ENCODE results near the gene LDHD. TPM values are rescaled to one million over a fixed set of nuclear protein-coding genes. Genes with fewer than 3 reads are reported as not detected.

The LDHD gene
- polyA plus RNA-seq, 2 of the 4 experiments (the other 2 are of a cell fraction): 0.79 to 1.1 TPM

DNA sequence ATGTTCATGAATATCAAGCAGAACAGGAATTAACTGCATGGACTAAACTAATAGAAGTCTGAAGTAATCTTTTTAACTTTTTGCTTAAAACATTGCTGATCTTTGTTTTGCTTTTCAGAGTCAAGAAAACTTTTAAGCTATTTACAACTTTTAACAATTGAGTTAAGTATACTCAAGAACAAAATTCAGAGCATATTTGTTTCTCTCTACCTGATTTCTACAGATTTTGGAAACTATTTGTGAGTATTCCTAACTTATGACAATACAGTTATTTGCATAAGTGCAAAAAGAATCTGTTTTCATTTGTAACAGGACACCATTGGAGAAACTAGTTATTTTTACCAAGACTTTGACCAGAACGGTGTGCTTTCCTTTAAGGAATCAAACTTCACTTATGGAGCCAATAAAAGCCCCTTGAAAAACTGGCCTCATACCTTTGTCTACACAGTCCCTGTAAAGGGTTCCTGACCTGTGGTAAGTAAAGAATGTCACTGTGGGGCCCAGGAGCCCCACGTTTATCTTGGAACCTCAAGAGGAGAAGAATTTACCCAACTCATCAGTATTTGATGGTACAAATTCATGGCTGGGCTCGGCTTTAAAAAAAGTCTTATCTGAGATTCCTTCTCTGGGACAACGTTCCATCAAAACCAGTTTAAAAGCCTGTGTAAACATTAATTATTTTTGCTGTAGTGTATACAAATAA, 11.3 kb upstream of the LDHD start:
- H3K4me2 ChIP-seq: no peak overlapping the region
- no peaks in the 10 kb centered on the region for H3K9me3 ChIP-seq
- H3K4me3 ChIP-seq: no peak overlapping the region
- TF ChIP-seq, protein P1, sequence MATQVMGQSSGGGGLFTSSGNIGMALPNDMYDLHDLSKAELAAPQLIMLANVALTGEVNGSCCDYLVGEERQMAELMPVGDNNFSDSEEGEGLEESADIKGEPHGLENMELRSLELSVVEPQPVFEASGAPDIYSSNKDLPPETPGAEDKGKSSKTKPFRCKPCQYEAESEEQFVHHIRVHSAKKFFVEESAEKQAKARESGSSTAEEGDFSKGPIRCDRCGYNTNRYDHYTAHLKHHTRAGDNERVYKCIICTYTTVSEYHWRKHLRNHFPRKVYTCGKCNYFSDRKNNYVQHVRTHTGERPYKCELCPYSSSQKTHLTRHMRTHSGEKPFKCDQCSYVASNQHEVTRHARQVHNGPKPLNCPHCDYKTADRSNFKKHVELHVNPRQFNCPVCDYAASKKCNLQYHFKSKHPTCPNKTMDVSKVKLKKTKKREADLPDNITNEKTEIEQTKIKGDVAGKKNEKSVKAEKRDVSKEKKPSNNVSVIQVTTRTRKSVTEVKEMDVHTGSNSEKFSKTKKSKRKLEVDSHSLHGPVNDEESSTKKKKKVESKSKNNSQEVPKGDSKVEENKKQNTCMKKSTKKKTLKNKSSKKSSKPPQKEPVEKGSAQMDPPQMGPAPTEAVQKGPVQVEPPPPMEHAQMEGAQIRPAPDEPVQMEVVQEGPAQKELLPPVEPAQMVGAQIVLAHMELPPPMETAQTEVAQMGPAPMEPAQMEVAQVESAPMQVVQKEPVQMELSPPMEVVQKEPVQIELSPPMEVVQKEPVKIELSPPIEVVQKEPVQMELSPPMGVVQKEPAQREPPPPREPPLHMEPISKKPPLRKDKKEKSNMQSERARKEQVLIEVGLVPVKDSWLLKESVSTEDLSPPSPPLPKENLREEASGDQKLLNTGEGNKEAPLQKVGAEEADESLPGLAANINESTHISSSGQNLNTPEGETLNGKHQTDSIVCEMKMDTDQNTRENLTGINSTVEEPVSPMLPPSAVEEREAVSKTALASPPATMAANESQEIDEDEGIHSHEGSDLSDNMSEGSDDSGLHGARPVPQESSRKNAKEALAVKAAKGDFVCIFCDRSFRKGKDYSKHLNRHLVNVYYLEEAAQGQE (IDR thresholded peaks at IDR 0.05): no peak
- no peak for TF ChIP-seq EHF (CRISPR knock-in tag; IDR thresholded peaks at IDR 0.05)
- TF ChIP-seq TFCP2L1 (CRISPR knock-in tag; IDR thresholded peaks at IDR 0.05): no peak
- TF ChIP-seq KDM1A (IDR thresholded peaks at IDR 0.05; ENCODE audit: low read depth): no peak
- TF ChIP-seq ESRRA (IDR thresholded peaks at IDR 0.05; ENCODE audit: borderline replicate concordance, low read length): no peak
- no peak for TF ChIP-seq CHD4 (IDR thresholded peaks at IDR 0.05; ENCODE audit: borderline replicate concordance)
- no peak for TF ChIP-seq FOXS1 (CRISPR knock-in tag; IDR thresholded peaks at IDR 0.05)
- no peak for TF ChIP-seq EP300 (IDR thresholded peaks at IDR 0.05)
- TF ChIP-seq, protein P2, sequence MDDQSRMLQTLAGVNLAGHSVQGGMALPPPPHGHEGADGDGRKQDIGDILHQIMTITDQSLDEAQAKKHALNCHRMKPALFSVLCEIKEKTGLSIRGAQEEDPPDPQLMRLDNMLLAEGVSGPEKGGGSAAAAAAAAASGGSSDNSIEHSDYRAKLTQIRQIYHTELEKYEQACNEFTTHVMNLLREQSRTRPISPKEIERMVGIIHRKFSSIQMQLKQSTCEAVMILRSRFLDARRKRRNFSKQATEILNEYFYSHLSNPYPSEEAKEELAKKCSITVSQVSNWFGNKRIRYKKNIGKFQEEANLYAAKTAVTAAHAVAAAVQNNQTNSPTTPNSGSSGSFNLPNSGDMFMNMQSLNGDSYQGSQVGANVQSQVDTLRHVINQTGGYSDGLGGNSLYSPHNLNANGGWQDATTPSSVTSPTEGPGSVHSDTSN (IDR thresholded peaks at IDR 0.05): no peak
- TF ChIP-seq, protein P3, sequence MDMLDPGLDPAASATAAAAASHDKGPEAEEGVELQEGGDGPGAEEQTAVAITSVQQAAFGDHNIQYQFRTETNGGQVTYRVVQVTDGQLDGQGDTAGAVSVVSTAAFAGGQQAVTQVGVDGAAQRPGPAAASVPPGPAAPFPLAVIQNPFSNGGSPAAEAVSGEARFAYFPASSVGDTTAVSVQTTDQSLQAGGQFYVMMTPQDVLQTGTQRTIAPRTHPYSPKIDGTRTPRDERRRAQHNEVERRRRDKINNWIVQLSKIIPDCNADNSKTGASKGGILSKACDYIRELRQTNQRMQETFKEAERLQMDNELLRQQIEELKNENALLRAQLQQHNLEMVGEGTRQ (IDR thresholded peaks at IDR 0.05): no peak
- TF ChIP-seq EHMT2 (IDR thresholded peaks at IDR 0.05; ENCODE audit: low read depth): no peak
- TF ChIP-seq MAFK (IDR thresholded peaks at IDR 0.05; ENCODE audit: partially characterized antibody): no peak
- TF ChIP-seq, protein P4, sequence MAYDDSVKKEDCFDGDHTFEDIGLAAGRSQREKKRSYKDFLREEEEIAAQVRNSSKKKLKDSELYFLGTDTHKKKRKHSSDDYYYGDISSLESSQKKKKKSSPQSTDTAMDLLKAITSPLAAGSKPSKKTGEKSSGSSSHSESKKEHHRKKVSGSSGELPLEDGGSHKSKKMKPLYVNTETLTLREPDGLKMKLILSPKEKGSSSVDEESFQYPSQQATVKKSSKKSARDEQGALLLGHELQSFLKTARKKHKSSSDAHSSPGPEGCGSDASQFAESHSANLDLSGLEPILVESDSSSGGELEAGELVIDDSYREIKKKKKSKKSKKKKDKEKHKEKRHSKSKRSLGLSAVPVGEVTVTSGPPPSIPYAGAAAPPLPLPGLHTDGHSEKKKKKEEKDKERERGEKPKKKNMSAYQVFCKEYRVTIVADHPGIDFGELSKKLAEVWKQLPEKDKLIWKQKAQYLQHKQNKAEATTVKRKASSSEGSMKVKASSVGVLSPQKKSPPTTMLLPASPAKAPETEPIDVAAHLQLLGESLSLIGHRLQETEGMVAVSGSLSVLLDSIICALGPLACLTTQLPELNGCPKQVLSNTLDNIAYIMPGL (CRISPR knock-in tag; IDR thresholded peaks at IDR 0.05; ENCODE audit: borderline replicate concordance): no peak
- TF ChIP-seq, protein P5, sequence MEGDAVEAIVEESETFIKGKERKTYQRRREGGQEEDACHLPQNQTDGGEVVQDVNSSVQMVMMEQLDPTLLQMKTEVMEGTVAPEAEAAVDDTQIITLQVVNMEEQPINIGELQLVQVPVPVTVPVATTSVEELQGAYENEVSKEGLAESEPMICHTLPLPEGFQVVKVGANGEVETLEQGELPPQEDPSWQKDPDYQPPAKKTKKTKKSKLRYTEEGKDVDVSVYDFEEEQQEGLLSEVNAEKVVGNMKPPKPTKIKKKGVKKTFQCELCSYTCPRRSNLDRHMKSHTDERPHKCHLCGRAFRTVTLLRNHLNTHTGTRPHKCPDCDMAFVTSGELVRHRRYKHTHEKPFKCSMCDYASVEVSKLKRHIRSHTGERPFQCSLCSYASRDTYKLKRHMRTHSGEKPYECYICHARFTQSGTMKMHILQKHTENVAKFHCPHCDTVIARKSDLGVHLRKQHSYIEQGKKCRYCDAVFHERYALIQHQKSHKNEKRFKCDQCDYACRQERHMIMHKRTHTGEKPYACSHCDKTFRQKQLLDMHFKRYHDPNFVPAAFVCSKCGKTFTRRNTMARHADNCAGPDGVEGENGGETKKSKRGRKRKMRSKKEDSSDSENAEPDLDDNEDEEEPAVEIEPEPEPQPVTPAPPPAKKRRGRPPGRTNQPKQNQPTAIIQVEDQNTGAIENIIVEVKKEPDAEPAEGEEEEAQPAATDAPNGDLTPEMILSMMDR (IDR thresholded peaks at IDR 0.05): no peak
- TF ChIP-seq FOSL2 (IDR thresholded peaks at IDR 0.05): no peak
- TF ChIP-seq FOSL2 (CRISPR knock-in tag; IDR thresholded peaks at IDR 0.05): no peak
- TF ChIP-seq, protein P6, sequence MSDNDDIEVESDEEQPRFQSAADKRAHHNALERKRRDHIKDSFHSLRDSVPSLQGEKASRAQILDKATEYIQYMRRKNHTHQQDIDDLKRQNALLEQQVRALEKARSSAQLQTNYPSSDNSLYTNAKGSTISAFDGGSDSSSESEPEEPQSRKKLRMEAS (IDR thresholded peaks at IDR 0.05): no peak
- TF ChIP-seq ZC3H11A (IDR thresholded peaks at IDR 0.05): no peak
- no peak for TF ChIP-seq ZSCAN20 (CRISPR knock-in tag; IDR thresholded peaks at IDR 0.05)
- no peak for TF ChIP-seq RARB (CRISPR knock-in tag; IDR thresholded peaks at IDR 0.05)
- no peaks in the 10 kb centered on the region for H3K4me1 ChIP-seq
- CTCF ChIA-PET: interaction anchor here (0.9 to 1.3 kb wide), 3 partner anchors 16 to 130 kb away, joined by 3 to 6 read pairs (median 4); no protein-coding TSS in a partner anchor
- POLR2A ChIA-PET: no interaction called here
- 34% methylated on average over 4 of the region's 4 CpGs for WGBS (ENCODE audit: missing lambda C conversion rate)
- no peak overlapping the region for H3K27ac ChIP-seq
- DNase-seq (ENCODE audit: low read depth in 1 of 2, low spot score in 1 of 2): no peak
- no peak for FAIRE-seq
- ATAC-seq: no peak
